GM10847 (cell line): ENCODE data around the gene LRSAM1.

ENCODE experiments used
- POLR2A ChIP-seq: IDR thresholded peaks from 2 replicates; pipeline ENCODE4 v1.6.1; 2011; ENCODE audit not compliant: insufficient read length; ENCODE audit errors: extremely low read depth

Gene LRSAM1

GRCh38 chr9:127550751-127551150 is 99.4 kb downstream of the LRSAM1 start:
- no peak for TF ChIP-seq POLR2A
